HAP-1 (cell line): ENCODE measurements around the gene SPATS2.
A peak's percentile ranks its signal among the peaks of the same experiment; 100 is the strongest.
"Not testable (repeated sequence)": the region's sequence is repeated elsewhere in the genome, so short reads cannot be mapped to it uniquely, and the experiment has no call there.

Experiments
- DNase-seq, 2 experiments: peaks; one replicate each; pipeline ENCODE4 v3.0.0-alpha.2; 2016 to 2020; ENCODE audit warnings: low spot score in 2 of 2
- H3K27me3 ChIP-seq: fragments of 250-450 bp; sonication (Bioruptor Pico); 2 replicates; pipeline ENCODE4 v1.5.1; 2020; ENCODE audit warnings: low read depth, mild to moderate bottlenecking, moderate library complexity
- H3K36me3 ChIP-seq: fragments of 250-450 bp; sonication (Bioruptor Pico); replicated peaks from 2 replicates; pipeline ENCODE4 v1.5.1; 2020; ENCODE audit warnings: mild to moderate bottlenecking
- H3K4me1 ChIP-seq: fragments of 250-450 bp; sonication (Bioruptor Pico); 2 replicates; pipeline ENCODE4 v1.5.1; 2020; ENCODE audit warnings: mild to moderate bottlenecking
- H3K4me3 ChIP-seq: fragments of 250-450 bp; sonication (Bioruptor Pico); 2 replicates; pipeline ENCODE4 v1.5.1; 2020; ENCODE audit warnings: mild to moderate bottlenecking, moderate library complexity
- H3K9me3 ChIP-seq: fragments of 250-450 bp; sonication (Bioruptor Pico); 2 replicates; pipeline ENCODE4 v1.5.1; 2020; ENCODE audit warnings: mild to moderate bottlenecking, moderate library complexity
- in situ Hi-C: fragments of 300-500 bp; cut with MboI; formaldehyde crosslinking; loops from 3 replicates; pipeline ENCODE4 v1.14.3; 2020; ENCODE audit warnings: low sequenced_read_pairs, inconsistent platforms, mixed read lengths

SPATS2 gene

GRCh38 chr12:49367381-49368239, at the start of gene SPATS2:
TSS of gene SPATS2 (plus strand) at chr12:49367462. CDS start at chr12:49461013, 93,551 bp downstream.
- peak; percentile 48 to 99 for DNase-seq
- no peaks in the 10 kb centered on the region for H3K27me3 ChIP-seq
- peak within 1 kb of the TSS; percentile 81 for H3K4me3 ChIP-seq
- no peaks in the 10 kb centered on the region for H3K9me3 ChIP-seq
- in situ Hi-C loops, result loop anchor here (5.0 kb wide), 1 partner anchor 140 kb away; no protein-coding TSS in a partner anchor
- H3K4me1 ChIP-seq, result peaks cover 22% of the 10 kb centered on the region
- H3K36me3 ChIP-seq, result no peaks in the 10 kb centered on the region

GRCh38 chr12:49320411-49321103, 46.7 kb upstream of the SPATS2 start:
- H3K9me3 ChIP-seq, H3K27me3 ChIP-seq, in situ Hi-C loops, DNase-seq, H3K4me1 ChIP-seq, H3K4me3 ChIP-seq, H3K36me3 ChIP-seq: not testable (repeated sequence)

- Histone ChIP-seq H3K4me1 (peaks cover 6% of the 10 kb centered on the region), H3K9me3 (no peaks in the 10 kb centered on the region), H3K36me3 (peaks cover 27% of the 10 kb centered on the region), H3K4me3 (peak overlapping the region; percentile 76), H3K27me3 (no peaks in the 10 kb centered on the region)
- in situ Hi-C loops, result no loop called here
- DNase-seq, result no peak
These were observed 44.9 kb upstream of the SPATS2 start for GRCh38 chr12:49322367-49322707.

GRCh38 chr12:49322708-49323523, 44.3 kb upstream of the SPATS2 start, which contains the start of gene TROAP:
TSS of gene TROAP (plus strand) at chr12:49323255. CDS start at chr12:49323609, 354 bp downstream.
- H3K4me3 ChIP-seq, result peak within 1 kb of the TSS; percentile 76
- H3K36me3 ChIP-seq, result peaks cover 32% of the 10 kb centered on the region
- no peaks in the 10 kb centered on the region for H3K9me3 ChIP-seq
- H3K27me3 ChIP-seq, result no peaks in the 10 kb centered on the region
- peak; percentile 98 to 99 for DNase-seq
- in situ Hi-C loops, result no loop called here
- H3K4me1 ChIP-seq, result peaks cover 6% of the 10 kb centered on the region

- H3K4me1 ChIP-seq, result peaks cover 6% of the 10 kb centered on the region
- no peak for DNase-seq
- H3K27me3 ChIP-seq, result no peaks in the 10 kb centered on the region
- peak overlapping the region; percentile 76 for H3K4me3 ChIP-seq
- H3K36me3 ChIP-seq, result peaks cover 37% of the 10 kb centered on the region
- H3K9me3 ChIP-seq, result no peaks in the 10 kb centered on the region
- in situ Hi-C loops, result no loop called here
These were observed 43.7 kb upstream of the SPATS2 start for GRCh38 chr12:49323524-49324097.

- in situ Hi-C loops, result no loop called here
- DNase-seq, result no peak
- Histone ChIP-seq H3K4me1 (peaks cover 6% of the 10 kb centered on the region), H3K27me3 (no peaks in the 10 kb centered on the region), H3K36me3 (peaks cover 53% of the 10 kb centered on the region), H3K4me3 (no peak overlapping the region), H3K9me3 (no peaks in the 10 kb centered on the region)
These were observed 41.7 kb upstream of the SPATS2 start for GRCh38 chr12:49325606-49326005.

GRCh38 chr12:49327368-49327767, 39.9 kb upstream of the SPATS2 start:
- Histone ChIP-seq H3K9me3 (no peaks in the 10 kb centered on the region), H3K4me1 (peaks cover 2% of the 10 kb centered on the region), H3K27me3 (no peaks in the 10 kb centered on the region), H3K4me3 (no peak overlapping the region), H3K36me3 (peaks cover 70% of the 10 kb centered on the region)
- DNase-seq, result no peak
- in situ Hi-C loops, result no loop called here

GRCh38 chr12:49327887-49328286, 39.4 kb upstream of the SPATS2 start:
- no peaks in the 10 kb centered on the region for H3K9me3 ChIP-seq
- H3K36me3 ChIP-seq, result peaks cover 71% of the 10 kb centered on the region
- no peak for DNase-seq
- no peaks in the 10 kb centered on the region for H3K27me3 ChIP-seq
- H3K4me3 ChIP-seq, result no peak overlapping the region
- H3K4me1 ChIP-seq, result peaks cover 2% of the 10 kb centered on the region
- in situ Hi-C loops, result no loop called here

GRCh38 chr12:49328816-49329215, 38.4 kb upstream of the SPATS2 start:
- no peak for DNase-seq
- in situ Hi-C loops, result no loop called here
- H3K4me1 ChIP-seq, result peaks cover 2% of the 10 kb centered on the region
- H3K27me3 ChIP-seq, result no peaks in the 10 kb centered on the region
- H3K9me3 ChIP-seq, result no peaks in the 10 kb centered on the region
- no peak overlapping the region for H3K4me3 ChIP-seq
- peaks cover 67% of the 10 kb centered on the region for H3K36me3 ChIP-seq

GRCh38 chr12:49330032-49330619, 37.1 kb upstream of the SPATS2 start:
- no peak overlapping the region for H3K4me3 ChIP-seq
- no peaks in the 10 kb centered on the region for H3K27me3 ChIP-seq
- peaks cover 65% of the 10 kb centered on the region for H3K36me3 ChIP-seq
- DNase-seq, result no peak
- peaks cover 4% of the 10 kb centered on the region; the same call in 1 of the 2 replicates for H3K4me1 ChIP-seq
- in situ Hi-C loops, result no loop called here
- H3K9me3 ChIP-seq, result no peaks in the 10 kb centered on the region

GRCh38 chr12:49330631-49331379, 36.5 kb upstream of the SPATS2 start:
- no peaks in the 10 kb centered on the region for H3K9me3 ChIP-seq
- H3K27me3 ChIP-seq, result no peaks in the 10 kb centered on the region
- H3K4me3 ChIP-seq, result no peak overlapping the region
- in situ Hi-C loops, result no loop called here
- peaks cover 59% of the 10 kb centered on the region for H3K36me3 ChIP-seq
- peaks cover 7% of the 10 kb centered on the region; the same call in 1 of the 2 replicates for H3K4me1 ChIP-seq
- DNase-seq, result no peak

- Histone ChIP-seq H3K4me1 (peaks cover 10% of the 10 kb centered on the region; the same call in 1 of the 2 replicates), H3K27me3 (no peaks in the 10 kb centered on the region), H3K9me3 (no peaks in the 10 kb centered on the region), H3K36me3 (peaks cover 51% of the 10 kb centered on the region), H3K4me3 (no peak overlapping the region)
- peak; percentile 44 to 80 for DNase-seq
- in situ Hi-C loops, result no loop called here
These were observed 35.7 kb upstream of the SPATS2 start for GRCh38 chr12:49331380-49332222.
